Measurements from ENCODE around the gene WBP2.

Gene WBP2

GRCh38 chr17:75826561-75827307, 28.4 kb downstream of the WBP2 start:
- DNase-seq, result no peak

GRCh38 chr17:75825748-75826370, 29.3 kb downstream of the WBP2 start:
- no peak for DNase-seq

GRCh38 chr17:75825149-75825552, 30.0 kb downstream of the WBP2 start:
- DNase-seq, result no peak

DNA sequence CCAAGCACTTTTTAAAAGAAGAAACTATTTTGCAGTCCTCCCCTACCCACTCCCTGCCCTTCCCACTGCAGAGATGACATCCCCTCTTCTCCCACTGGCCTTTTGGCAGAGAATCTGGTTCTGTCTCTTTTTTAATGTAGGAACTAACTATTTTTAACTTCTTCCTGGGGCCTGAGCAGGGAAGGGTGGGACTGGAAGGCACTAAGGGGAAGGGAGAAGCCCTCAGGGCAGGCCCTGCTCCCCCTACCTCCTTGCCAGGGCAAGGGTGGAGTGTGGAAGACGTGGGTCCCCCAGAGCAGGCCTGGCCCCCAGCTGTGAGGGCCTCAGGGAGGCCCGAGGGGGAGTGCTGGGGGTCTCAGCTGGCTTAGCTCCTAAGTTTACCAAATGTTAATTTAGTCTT, 30.5 kb downstream of the WBP2 start:
- DNase-seq, result no peak

- DNase-seq, result no peak
These were observed 31.0 kb downstream of the WBP2 start for GRCh38 chr17:75824050-75824552.

DNA sequence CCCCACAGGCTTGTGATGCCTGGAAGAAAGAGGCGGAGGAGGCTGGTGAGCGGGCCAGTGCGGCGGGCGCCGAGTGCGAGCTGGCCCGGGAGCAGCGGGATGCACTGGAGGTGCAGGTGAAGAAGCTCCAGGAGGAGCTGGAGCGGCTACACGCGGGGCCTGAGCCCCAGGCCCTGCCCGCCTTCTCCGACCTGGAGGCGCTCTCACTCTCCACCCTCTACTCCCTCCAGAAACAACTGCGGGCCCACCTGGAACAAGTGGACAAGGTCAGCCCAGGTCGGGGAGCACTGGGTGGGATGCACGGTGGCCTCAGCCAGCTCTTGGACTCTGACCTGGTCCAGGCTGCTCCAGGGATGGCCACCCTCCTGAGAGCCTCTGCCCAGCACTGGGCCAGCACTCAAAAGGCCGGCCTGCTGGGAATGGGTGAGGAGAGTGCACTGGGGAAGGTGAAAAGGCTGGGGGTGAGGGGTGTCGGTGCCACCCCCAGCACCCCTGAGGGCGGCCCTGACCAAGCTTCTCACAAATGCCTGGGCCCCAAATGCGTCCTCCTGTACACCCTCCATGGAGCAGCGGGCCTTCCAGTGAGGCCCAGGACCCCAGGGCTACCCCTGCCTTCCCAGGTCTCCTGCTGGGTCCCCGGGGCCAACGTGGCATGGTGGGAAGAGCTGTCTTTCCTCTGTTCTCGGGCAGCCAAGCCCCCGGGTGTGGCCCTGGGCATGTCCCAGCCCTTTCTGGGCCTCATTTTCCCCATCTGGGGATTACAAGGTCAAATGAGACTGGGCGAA, 31.7 kb downstream of the WBP2 start:
- no peak for DNase-seq

- DNase-seq, result no peak
These were observed 32.4 kb downstream of the WBP2 start for GRCh38 chr17:75822800-75823166.

DNA sequence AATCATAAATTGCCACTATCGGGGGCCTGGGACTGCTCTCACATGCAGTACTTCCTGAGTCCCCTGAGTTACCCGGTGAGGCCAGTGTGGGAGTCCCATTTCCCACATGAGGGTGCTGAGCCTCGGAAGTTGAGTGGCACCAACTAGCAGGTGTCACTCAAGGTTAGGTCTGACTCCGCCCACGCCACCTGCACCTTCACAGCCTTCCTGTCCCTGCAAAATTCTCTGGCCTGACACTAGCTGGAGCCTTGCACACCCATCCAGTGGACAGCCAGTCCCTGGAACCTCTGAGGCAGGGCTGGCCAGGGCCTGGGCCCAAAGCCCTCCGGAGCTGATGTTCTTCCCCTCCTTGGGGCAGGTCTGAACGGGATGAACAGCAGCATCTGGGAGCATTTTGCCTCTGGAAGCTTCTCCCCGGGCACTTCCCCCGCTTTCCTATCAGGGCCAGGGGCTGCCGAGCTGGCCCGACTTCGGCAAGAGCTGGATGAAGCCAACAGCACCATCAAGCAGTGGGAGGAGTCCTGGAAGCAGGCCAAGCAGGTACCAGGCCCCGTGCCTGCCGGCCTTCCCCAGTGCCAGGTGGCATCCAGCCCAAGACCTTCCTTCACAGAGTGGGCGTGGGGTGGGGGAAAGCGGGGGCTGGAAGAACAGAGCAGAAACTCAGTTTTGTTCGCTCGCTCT, 32.9 kb downstream of the WBP2 start:
- DNase-seq, result no peak

DNA sequence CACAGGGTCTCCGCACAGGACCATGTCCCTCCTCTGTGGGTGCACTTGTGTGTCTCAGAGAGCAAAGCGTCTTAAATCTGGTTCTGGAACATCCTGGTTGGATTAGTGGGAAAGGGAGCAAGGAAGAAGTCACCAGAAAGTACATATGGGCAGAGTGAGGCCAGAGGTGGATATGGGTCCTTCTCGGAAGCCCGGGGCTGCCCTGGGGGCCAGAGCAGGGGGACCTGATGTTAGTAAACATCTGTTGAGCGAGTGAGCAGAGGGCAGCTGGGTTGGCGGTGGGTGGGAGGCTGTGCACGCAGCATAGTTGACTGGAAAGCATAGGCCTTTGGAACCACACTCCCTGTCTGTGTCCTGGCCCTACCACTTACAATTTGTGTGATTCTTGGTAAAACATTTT, 33.6 kb downstream of the WBP2 start:
- DNase-seq, result no peak

- no peak for DNase-seq
These were observed 34.7 kb downstream of the WBP2 start for GRCh38 chr17:75820094-75821080.

- DNase-seq, result no peak
These were observed 35.5 kb downstream of the WBP2 start for GRCh38 chr17:75819678-75820077.

GRCh38 chr17:75819116-75819515, 36.0 kb downstream of the WBP2 start:
- DNase-seq, result no peak

DNA sequence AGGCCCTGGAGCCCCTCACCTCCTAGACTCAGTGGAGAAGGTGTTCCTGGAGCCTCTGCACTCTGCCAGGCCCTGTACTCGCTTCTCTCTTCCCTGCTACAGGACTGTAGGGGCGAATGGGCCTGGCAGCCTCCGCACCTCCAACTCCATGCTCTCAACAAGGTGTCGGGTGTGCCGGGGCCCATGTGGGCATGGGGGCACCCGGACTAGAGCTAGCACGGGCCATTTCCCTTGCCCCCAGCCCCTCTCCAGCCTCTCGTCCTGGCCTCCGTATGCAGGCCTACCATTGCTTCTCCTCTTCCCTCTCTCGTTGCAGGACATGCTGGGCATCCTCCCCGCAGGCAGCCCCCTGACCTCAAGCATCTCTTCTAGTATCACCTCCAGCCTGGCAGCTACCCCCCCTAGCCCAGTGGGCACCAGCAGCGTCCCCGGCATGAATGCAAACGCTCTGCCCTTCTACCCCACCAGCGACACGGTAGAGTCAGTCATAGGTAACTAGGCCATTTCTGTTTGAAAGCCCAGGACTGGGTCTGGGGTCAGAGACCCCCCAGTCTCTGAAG, 36.7 kb downstream of the WBP2 start:
- DNase-seq, result no peak

DNA sequence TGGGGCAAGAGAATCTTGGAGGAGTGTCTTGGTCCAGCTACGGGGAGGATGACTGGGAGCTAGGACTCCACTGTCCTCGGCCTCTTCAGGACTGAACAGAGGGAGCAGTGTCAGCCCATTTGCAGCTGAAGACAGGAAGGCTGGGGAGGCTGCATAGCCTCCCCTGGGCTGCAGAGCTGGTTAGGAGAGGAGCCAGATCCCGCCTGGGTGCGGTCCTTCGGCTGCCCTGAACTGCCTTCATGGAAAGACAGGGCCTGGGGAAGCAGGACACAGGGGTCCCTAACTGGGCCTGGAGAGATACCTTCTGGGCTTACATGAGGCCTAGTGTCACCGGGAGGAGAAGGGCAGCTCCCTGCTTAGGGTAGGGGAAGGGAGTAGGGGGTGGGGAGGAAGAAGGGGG, 37.6 kb downstream of the WBP2 start:
- no peak for DNase-seq

DNA sequence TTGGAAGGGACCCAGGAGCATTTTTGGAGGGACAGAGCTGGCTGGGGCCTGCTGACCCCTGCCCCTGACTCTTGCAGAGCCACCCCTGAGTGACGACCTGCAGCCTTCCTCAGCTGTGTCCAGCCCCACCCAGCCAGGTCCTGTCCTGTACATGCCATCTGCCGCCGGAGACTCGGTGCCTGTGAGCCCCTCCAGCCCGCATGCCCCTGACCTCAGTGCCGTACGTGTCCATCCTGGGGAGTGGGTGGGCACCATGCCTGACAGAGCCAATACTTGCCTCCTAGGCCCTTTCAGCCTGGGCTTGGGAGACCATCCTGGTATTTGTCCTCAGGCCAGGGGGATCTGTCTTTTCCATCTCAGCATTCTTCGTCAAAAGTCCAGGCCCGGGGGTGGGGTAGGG, 38.4 kb downstream of the WBP2 start:
- no peak for DNase-seq

GRCh38 chr17:75815399-75815798, 39.7 kb downstream of the WBP2 start:
- no peak for DNase-seq

GRCh38 chr17:75814900-75815373, 40.2 kb downstream of the WBP2 start:
- DNase-seq, result no peak

GRCh38 chr17:75814021-75814395, 41.1 kb downstream of the WBP2 start:
- DNase-seq, result no peak

GRCh38 chr17:75813081-75814020, 41.8 kb downstream of the WBP2 start:
- no peak for DNase-seq

Data from SIG-M5 (cell line).